GM23338 (cell line): Measurements from ENCODE around the gene ZBTB7C. TPM values are rescaled to one million over a fixed set of nuclear protein-coding genes. Genes with fewer than 3 reads are reported as not detected.

ENCODE experiments used
- ATAC-seq: fragments of 200-7000 bp; cut with Tn5 transposase; 3 replicates; pipeline ENCODE4 v1.9.1; 2020
- DNase-seq: peaks from one replicate; pipeline ENCODE4 v3.0.0-alpha.2; 2015; ENCODE audit warnings: low spot score
- H2AFZ ChIP-seq: fragments of 200-600 bp; sonication (generic); 2 replicates; pipeline ENCODE4 v1.8.0; 2016; ENCODE audit warnings: antibody characterized with exemption, mild to moderate bottlenecking, moderate library complexity
- H3F3A ChIP-seq: fragments of 200-600 bp; sonication (generic); replicated peaks from 2 replicates; pipeline ENCODE4 v1.8.0; 2017; ENCODE audit warnings: antibody characterized with exemption, mixed run types, low read depth
- H3K27ac ChIP-seq: fragments of 200-600 bp; sonication (generic); 2 replicates; pipeline ENCODE4 v1.6.1; 2016; ENCODE audit warnings: low read depth
- H3K27me3 ChIP-seq: fragments of 200-600 bp; sonication (generic); 2 replicates; pipeline ENCODE4 v1.8.0; 2016; ENCODE audit warnings: mild to moderate bottlenecking, mixed run types, moderate library complexity; ENCODE audit not compliant: insufficient read depth
- H3K36me3 ChIP-seq: fragments of 200-600 bp; sonication (generic); 2 replicates; pipeline ENCODE4 v1.8.0; 2016; ENCODE audit warnings: mild to moderate bottlenecking; ENCODE audit not compliant: insufficient read depth
- H3K4me1 ChIP-seq: fragments of 200-600 bp; sonication (generic); 2 replicates; pipeline ENCODE4 v1.8.0; 2016; ENCODE audit warnings: mild to moderate bottlenecking, moderate library complexity; ENCODE audit not compliant: insufficient read depth
- H3K4me2 ChIP-seq: fragments of 200-600 bp; sonication (generic); 2 replicates; pipeline ENCODE4 v1.7.1; 2017; ENCODE audit warnings: mixed run types
- H3K4me3 ChIP-seq: fragments of 200-600 bp; sonication (generic); 2 replicates; pipeline ENCODE4 v1.6.1; 2016; ENCODE audit warnings: mixed run types
- H3K79me2 ChIP-seq: fragments of 200-600 bp; sonication (generic); replicated peaks from 2 replicates; pipeline ENCODE4 v1.8.0; 2017; ENCODE audit warnings: mild to moderate bottlenecking; ENCODE audit not compliant: insufficient read depth
- H3K9me2 ChIP-seq: fragments of 200-600 bp; sonication (generic); 2 replicates; pipeline ENCODE4 v1.8.0; 2017; ENCODE audit not compliant: insufficient read depth
- H4K20me1 ChIP-seq: fragments of 200-600 bp; sonication (generic); replicated peaks from 2 replicates; pipeline ENCODE4 v1.8.0; 2017; ENCODE audit warnings: mild to moderate bottlenecking; ENCODE audit not compliant: insufficient read depth
- H3K27ac Mint-ChIP-seq: 2 replicates; pipeline ENCODE4 v1.8.0; 2020; ENCODE audit warnings: inconsistent platforms, mild to moderate bottlenecking, moderate library complexity, mixed read lengths
- H3K27me3 Mint-ChIP-seq: 3 replicates; pipeline ENCODE4 v1.8.0; 2022; ENCODE audit warnings: low read depth, mild to moderate bottlenecking, moderate library complexity, mixed read lengths, inconsistent platforms; ENCODE audit not compliant: insufficient read depth, poor library complexity
- H3K36me3 Mint-ChIP-seq: 3 replicates; pipeline ENCODE4 v1.8.0; 2021; ENCODE audit warnings: low read depth, mild to moderate bottlenecking, inconsistent platforms, moderate library complexity, mixed read lengths
- H3K4me1 Mint-ChIP-seq: 3 replicates; pipeline ENCODE4 v1.8.0; 2020; ENCODE audit warnings: mild to moderate bottlenecking, inconsistent platforms, mixed read lengths
- H3K4me3 Mint-ChIP-seq: 3 replicates; pipeline ENCODE4 v1.8.0; 2021; ENCODE audit warnings: moderate library complexity, mild to moderate bottlenecking, inconsistent platforms, mixed read lengths
- H3K9me3 Mint-ChIP-seq: 3 replicates; pipeline ENCODE4 v1.8.0; 2020; ENCODE audit warnings: moderate library complexity, mild to moderate bottlenecking, inconsistent platforms, mixed read lengths
- CTCF ChIP-seq, 2 experiments: fragments of 200-600 bp in 1 of 2; sonication (generic) in 1 of 2; conservative IDR thresholded peaks; 2 replicates each; pipeline versions ENCODE4 v1.5.1 to v1.6.1; 2016 to 2017; ENCODE audit warnings: antibody characterized with exemption in 2 of 2, low read depth in 2 of 2, mild to moderate bottlenecking in 2 of 2, moderate library complexity in 1 of 2
- ETS1 ChIP-seq: IDR thresholded peaks from 2 replicates; pipeline ENCODE4 v1.6.1; 2016; ENCODE audit warnings: antibody characterized with exemption
- EZH2 ChIP-seq: fragments of 200-600 bp; sonication (generic); IDR thresholded peaks from one replicate; pipeline ENCODE4 v1.8.0; 2017; ENCODE audit warnings: antibody characterized with exemption, mild to moderate bottlenecking, low read depth; ENCODE audit not compliant: unreplicated experiment
- JUNB ChIP-seq: IDR thresholded peaks from one replicate; pipeline ENCODE4 v1.6.1; 2016; ENCODE audit warnings: antibody characterized with exemption; ENCODE audit not compliant: unreplicated experiment
- NANOG ChIP-seq: IDR thresholded peaks from 2 replicates; pipeline ENCODE4 v1.6.1; 2016; ENCODE audit warnings: antibody characterized with exemption, borderline replicate concordance
- STAT1 ChIP-seq: IDR thresholded peaks from one replicate; pipeline ENCODE4 v1.6.1; 2016; ENCODE audit warnings: antibody characterized with exemption; ENCODE audit not compliant: unreplicated experiment
- ZNF114 ChIP-seq: fragments of 250-450 bp; sonication (Bioruptor Pico); IDR thresholded peaks from 2 replicates; pipeline ENCODE4 v1.5.0; 2020; ENCODE audit warnings: mild to moderate bottlenecking, moderate library complexity
- ZNF462 ChIP-seq: fragments of 250-450 bp; sonication (Bioruptor Pico); IDR thresholded peaks from 2 replicates; pipeline ENCODE4 v1.5.0; 2020; ENCODE audit warnings: mild to moderate bottlenecking, moderate library complexity
- polyA plus RNA-seq: library from polyadenylated mRNA; unstranded; fragments of >200 nt; fragmentation: Nextera tagmentation; extraction: Ambion mirVana; gene quantifications from 2 replicates; pipeline ENCODE4 v1.2.1, GENCODE V29; 2016
- total RNA-seq: library from RNA; depleted of rRNA; stranded (reverse); fragments of >200 nt; shearing (Covaris generic); gene quantifications from 2 replicates; pipeline ENCODE4 v1.2.3, GENCODE V29; 2014

The ZBTB7C gene
- total and polyA plus RNA-seq, 2 experiments from 2014 or later = 0.03 to 0.14 TPM

DNA sequence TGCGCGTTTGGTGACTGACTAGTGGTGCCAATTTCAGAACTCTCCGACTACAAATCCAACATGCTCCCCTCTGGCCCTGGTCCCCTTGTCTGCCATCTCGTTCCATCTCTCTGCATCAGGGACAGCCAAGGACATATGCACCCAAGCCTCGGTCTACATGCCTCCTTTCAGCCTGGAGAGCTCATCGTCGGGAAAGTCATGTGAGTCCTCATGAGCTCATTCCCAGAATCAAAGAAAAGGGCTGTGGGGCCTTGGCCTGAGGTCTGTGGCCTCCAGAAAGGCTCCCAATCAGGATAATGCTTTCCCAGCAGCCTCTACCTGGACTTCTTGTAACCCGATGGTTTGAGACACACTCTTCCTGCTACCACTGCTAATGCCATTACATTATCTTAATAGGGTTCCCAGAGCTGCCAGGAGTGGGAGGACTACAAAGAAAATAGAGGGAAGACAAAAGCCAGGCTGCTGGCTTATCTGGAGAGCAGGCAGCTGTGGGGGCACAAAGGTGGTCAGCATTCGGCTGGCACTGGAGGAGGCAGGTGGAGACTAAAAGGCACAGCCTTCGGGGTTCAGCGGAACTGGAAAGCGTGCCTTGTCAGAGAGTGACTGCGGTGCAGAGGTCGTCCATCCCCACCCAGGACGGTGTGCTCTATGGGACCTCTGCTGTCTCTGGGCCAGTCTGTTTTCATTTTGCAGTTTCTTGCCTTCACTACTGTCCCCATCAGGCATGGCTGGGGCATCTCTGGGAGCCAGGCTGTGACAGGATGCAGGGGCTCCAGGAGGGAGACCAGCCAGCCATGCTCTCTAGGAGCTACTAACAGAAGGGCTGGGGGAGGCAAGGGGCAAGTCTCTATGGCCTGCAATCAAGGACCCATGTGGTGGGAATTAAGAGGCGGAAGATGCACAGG is 374.3 kb downstream of the ZBTB7C start (continued):
- TF ChIP-seq ZNF462 (CRISPR knock-in tag) = no peak
- no peak for TF ChIP-seq STAT1
- TF ChIP-seq EZH2 = no peak

GRCh38 chr18:48033790-48034650 is 375.2 kb downstream of the ZBTB7C start:
- ATAC-seq = no peak
- Histone ChIP-seq H3F3A (no peaks in the 10 kb centered on the region), H3K4me2 (no peak overlapping the region), H3K9me2 (no peaks in the 10 kb centered on the region), H2AFZ (no peak overlapping the region), H3K27me3 (no peaks in the 10 kb centered on the region), H3K36me3 (no peaks in the 10 kb centered on the region), H3K27ac (no peak overlapping the region), H3K79me2 (no peaks in the 10 kb centered on the region), H4K20me1 (no peaks in the 10 kb centered on the region), H3K4me1 (no peaks in the 10 kb centered on the region), H3K4me3 (no peak overlapping the region)
- Mint-ChIP-seq H3K4me1 (peaks cover 3% of the 10 kb centered on the region; the same call in 1 of the 3 replicates), H3K4me3 (no peak overlapping the region), H3K36me3 (no peaks in the 10 kb centered on the region), H3K27ac (no peak overlapping the region), H3K27me3 (peaks cover 9% of the 10 kb centered on the region), H3K9me3 (no peaks in the 10 kb centered on the region)
- DNase-seq = no peak
- TF ChIP-seq NANOG = no peak
- TF ChIP-seq STAT1 = no peak
- no peak for TF ChIP-seq ETS1
- TF ChIP-seq JUNB = no peak
- no peak for TF ChIP-seq ZNF114 (CRISPR knock-in tag)
- TF ChIP-seq CTCF (conservative IDR thresholded peaks at IDR 0.05; ENCODE audit: low read depth in 2 of 2) = no peak
